ENCODE data around the gene REEP2. TPM values are rescaled to one million over a fixed set of nuclear protein-coding genes. Genes with fewer than 3 reads are reported as not detected.

The REEP2 gene
- total RNA-seq, 2 donors from 2014 or later: 27.5 to 28.4 TPM

- no peak for DNase-seq (ENCODE audit: low spot score)
- no peaks in the 10 kb centered on the region for H3K9me3 ChIP-seq
- peaks cover 0 to 60% of the 10 kb centered on the region in 2 donors for H3K4me1 ChIP-seq
- no peak for TF ChIP-seq CTCF (IDR thresholded peaks at IDR 0.05)
- peak overlapping the region; percentile 96 to 99 for H3K27ac ChIP-seq
- peak overlapping the region; percentile 73 to 83 for H3K4me3 ChIP-seq
- H3K36me3 ChIP-seq: peaks cover 18% of the 10 kb centered on the region
- H3K27me3 ChIP-seq: no peaks in the 10 kb centered on the region
These were observed 24.7 kb downstream of the REEP2 start for GRCh38 chr5:138463419-138464007.

GRCh38 chr5:138464008-138464387 lies 25.1 kb downstream of the REEP2 start:
- TF ChIP-seq CTCF (IDR thresholded peaks at IDR 0.05): peak; percentile 94 to 95
- H3K36me3 ChIP-seq: peaks cover 18% of the 10 kb centered on the region

GRCh38 chr5:138464388-138465260 lies 25.8 kb downstream of the REEP2 start:
- Histone ChIP-seq H3K27ac (peak overlapping the region; percentile 96 to 99), H3K4me3 (peak overlapping the region; percentile 73 to 83), H3K4me1 (peaks cover 0 to 49% of the 10 kb centered on the region in 2 donors), H3K27me3 (no peaks in the 10 kb centered on the region), H3K9me3 (no peaks in the 10 kb centered on the region), H3K36me3 (peaks cover 18% of the 10 kb centered on the region)
- peak; percentile 25 to 63 for TF ChIP-seq CTCF (IDR thresholded peaks at IDR 0.05)
- DNase-seq (ENCODE audit: low spot score): peak; percentile 99

More at GRCh38 chr5:138464008-138464387, 25.1 kb downstream of the REEP2 start:
- Histone ChIP-seq H3K27me3 (no peaks in the 10 kb centered on the region), H3K4me3 (peak overlapping the region; percentile 73 to 83), H3K9me3 (no peaks in the 10 kb centered on the region), H3K4me1 (peaks cover 0 to 55% of the 10 kb centered on the region in 2 donors), H3K27ac (peak overlapping the region; percentile 96 to 99)
- peak; percentile 93 for DNase-seq (ENCODE audit: low spot score)

GRCh38 chr5:138465261-138466124 lies 26.6 kb downstream of the REEP2 start, which contains the start of gene EGR1:
Gene EGR1, plus strand, starts transcription at chr5:138465479. Its CDS starts 283 bp downstream, at chr5:138465762.
- Histone ChIP-seq H3K4me1 (peaks cover 0 to 48% of the 10 kb centered on the region in 2 donors), H3K4me3 (peak within 1 kb of the TSS; percentile 73 to 83), H3K36me3 (peaks cover 18% of the 10 kb centered on the region), H3K27ac (peak within 1 kb of the TSS; percentile 96 to 99), H3K9me3 (no peaks in the 10 kb centered on the region), H3K27me3 (no peaks in the 10 kb centered on the region)
- peak; percentile 98 for DNase-seq (ENCODE audit: low spot score)
- no peak for TF ChIP-seq CTCF (IDR thresholded peaks at IDR 0.05)

- DNase-seq (ENCODE audit: low spot score): peak; percentile 64
- Histone ChIP-seq H3K27me3 (no peaks in the 10 kb centered on the region), H3K36me3 (peaks cover 18% of the 10 kb centered on the region), H3K9me3 (no peaks in the 10 kb centered on the region), H3K4me1 (peaks cover 0 to 39% of the 10 kb centered on the region in 2 donors), H3K27ac (peak overlapping the region in 1 of 2 donors; percentile 36), H3K4me3 (peak overlapping the region; percentile 73 to 83)
- no peak for TF ChIP-seq CTCF (IDR thresholded peaks at IDR 0.05)
These were observed 27.5 kb downstream of the REEP2 start for GRCh38 chr5:138466125-138466899.
